HG03108 (cell line): ENCODE measurements around the gene PABPN1.
"Not testable (repeated sequence)": the region's sequence is repeated elsewhere in the genome, so short reads cannot be mapped to it uniquely, and the experiment has no call there.

Experiments
- ATAC-seq: cut with Tn5 transposase; IDR thresholded peaks from one replicate; pipeline ENCODE4 v1.9.1; 2021; ENCODE audit warnings: moderate library complexity; ENCODE audit not compliant: unreplicated experiment

The PABPN1 gene

GRCh38 chr14:23320584-23321571 is at the start of gene PABPN1:
TSS of gene PABPN1 (plus strand) at chr14:23321457. CDS start at chr14:23321470, 13 bp downstream.
- ATAC-seq = peak; percentile 85

DNA sequence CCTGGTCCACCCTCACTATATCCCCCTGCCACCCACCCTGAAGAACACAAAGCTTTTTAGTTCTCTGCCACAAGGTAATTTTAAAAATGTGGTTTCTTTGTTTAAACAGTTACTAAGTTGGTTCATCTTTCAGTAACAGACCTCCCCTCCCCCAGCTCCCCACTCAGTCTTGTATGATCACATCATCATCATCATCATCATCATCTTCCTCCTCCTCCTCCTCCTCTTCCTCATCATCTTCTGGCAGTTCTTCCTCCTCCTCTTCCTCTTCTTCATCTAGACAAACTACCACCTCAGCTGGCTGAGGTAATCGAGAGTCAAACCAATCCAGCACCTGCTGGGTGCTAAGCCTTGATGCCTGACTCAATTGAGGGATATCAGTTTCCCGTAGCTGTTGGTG is 45.8 kb upstream of the PABPN1 start:
- ATAC-seq = no peak

GRCh38 chr14:23277189-23277588 is 44.1 kb upstream of the PABPN1 start:
- ATAC-seq = no peak

- not testable (repeated sequence) for ATAC-seq
These were observed 43.3 kb upstream of the PABPN1 start for GRCh38 chr14:23277928-23278327.

- ATAC-seq = no peak
These were observed 40.0 kb upstream of the PABPN1 start for GRCh38 chr14:23281247-23281646.

GRCh38 chr14:23284654-23285529 is 36.4 kb upstream of the PABPN1 start:
- ATAC-seq = no peak

GRCh38 chr14:23285530-23286019 is 35.7 kb upstream of the PABPN1 start:
- ATAC-seq = peak; percentile 15

DNA sequence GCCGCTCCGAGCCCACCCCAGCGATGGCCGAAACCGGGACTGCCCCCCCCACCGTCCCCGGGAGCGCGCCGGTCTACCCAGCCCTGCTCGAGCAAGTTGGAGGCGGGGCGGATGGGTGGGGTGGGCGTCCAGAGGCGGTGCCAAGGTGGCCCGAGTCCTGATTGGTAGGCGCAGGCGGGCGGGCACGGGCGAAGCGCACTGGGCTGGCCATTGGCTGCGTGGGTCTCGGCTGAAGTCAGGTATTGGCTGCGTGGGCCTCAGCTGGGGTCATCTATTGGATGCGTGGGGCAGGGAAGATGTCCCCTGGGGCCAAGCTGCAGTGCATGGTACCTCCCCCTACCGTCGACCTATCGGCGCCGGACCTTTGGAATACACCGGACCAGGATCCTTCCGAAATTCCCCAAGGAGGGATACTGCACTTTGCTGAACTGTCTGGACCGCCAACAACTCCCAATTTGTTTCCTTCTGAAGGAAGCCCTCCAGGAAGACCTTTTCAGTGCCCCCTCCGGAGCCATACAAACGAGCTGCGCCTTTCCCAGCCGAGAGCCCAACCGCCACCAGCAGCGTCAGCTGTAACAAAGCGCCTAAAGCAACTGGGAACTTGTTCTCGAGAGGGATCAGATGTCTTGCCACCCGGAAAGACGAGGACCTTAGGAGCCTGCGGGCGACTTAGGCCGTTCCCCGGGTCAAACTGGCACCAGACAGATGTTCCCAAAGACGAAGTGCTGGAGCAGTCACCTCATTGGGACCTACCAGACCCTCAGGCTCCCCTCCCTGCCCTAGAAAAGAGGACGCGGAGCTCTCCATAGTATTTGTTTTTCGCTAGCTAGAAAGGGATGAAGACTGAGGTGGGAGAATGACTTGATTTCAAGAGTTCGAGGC is 35.0 kb upstream of the PABPN1 start, which contains the start of gene HOMEZ:
Gene HOMEZ, minus strand, starts transcription at position 113 of the 882 bp plus-strand sequence. CDS start 180 bp downstream, outside the sequence.
- ATAC-seq = peak; percentile 97

- no peak for ATAC-seq
These were observed 34.3 kb upstream of the PABPN1 start for GRCh38 chr14:23286902-23287479.

GRCh38 chr14:23294734-23295561 is 26.3 kb upstream of the PABPN1 start:
- no peak for ATAC-seq

- ATAC-seq = no peak
These were observed 25.1 kb upstream of the PABPN1 start for GRCh38 chr14:23296012-23296777.

DNA sequence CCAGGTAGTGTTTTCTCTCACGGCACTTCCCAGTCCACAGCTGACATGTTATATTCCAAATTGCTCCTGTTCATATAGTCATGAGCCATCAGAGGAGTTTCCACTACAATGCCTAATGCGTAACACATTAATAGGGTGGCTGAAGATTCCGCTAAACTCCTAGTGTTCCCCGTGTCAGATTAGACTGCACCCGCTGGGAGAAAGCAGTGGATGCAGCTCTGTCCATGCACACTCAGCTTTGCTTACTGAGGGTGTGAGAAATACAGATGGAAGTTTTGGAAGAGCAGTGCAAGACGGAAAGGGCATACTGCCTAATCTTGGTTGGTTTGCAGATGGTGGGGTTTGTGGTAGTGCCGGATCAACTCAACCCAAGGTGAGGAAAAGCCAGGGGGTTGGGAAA is 24.2 kb upstream of the PABPN1 start:
- ATAC-seq = no peak

- no peak for ATAC-seq
These were observed 23.5 kb upstream of the PABPN1 start for GRCh38 chr14:23297611-23298277.

GRCh38 chr14:23299211-23299957 is 21.9 kb upstream of the PABPN1 start:
- no peak for ATAC-seq

GRCh38 chr14:23299986-23300686 is 21.1 kb upstream of the PABPN1 start:
- no peak for ATAC-seq

- ATAC-seq = no peak
These were observed 20.5 kb upstream of the PABPN1 start for GRCh38 chr14:23300687-23301223.
